Stimulated activated memory B cell treated with anti-CD40 and anti-IgM and Interleukin-4, amounts not matched to agents 10 μg/mL and 1 μg/mL and 100 μg/mL, for 72 hours (primary cell): ENCODE results near the gene CLEC18B.
"Not testable (repeated sequence)": the region's sequence is repeated elsewhere in the genome, so short reads cannot be mapped to it uniquely, and the experiment has no call there.

ENCODE experiments used
- ATAC-seq: fragments of 150-1000 bp; cut with Tn5 transposase; 2 replicates; pipeline ENCODE4 v1.10.0; 2021
- H3K27ac Mint-ChIP-seq: one replicate; pipeline ENCODE4 v1.8.0; 2022; ENCODE audit warnings: mild to moderate bottlenecking, mixed read lengths
- H3K27me3 Mint-ChIP-seq: one replicate; pipeline ENCODE4 v1.8.0; 2022; ENCODE audit warnings: mixed read lengths
- H3K36me3 Mint-ChIP-seq: one replicate; pipeline ENCODE4 v1.8.0; 2022; ENCODE audit warnings: mixed read lengths
- H3K4me1 Mint-ChIP-seq: one replicate; pipeline ENCODE4 v1.8.0; 2022; ENCODE audit warnings: mixed read lengths
- H3K4me3 Mint-ChIP-seq: one replicate; pipeline ENCODE4 v1.8.0; 2022; ENCODE audit warnings: mild to moderate bottlenecking, moderate library complexity, mixed read lengths
- H3K9me3 Mint-ChIP-seq: one replicate; pipeline ENCODE4 v1.8.0; 2022; ENCODE audit warnings: mixed read lengths

The CLEC18B gene

DNA sequence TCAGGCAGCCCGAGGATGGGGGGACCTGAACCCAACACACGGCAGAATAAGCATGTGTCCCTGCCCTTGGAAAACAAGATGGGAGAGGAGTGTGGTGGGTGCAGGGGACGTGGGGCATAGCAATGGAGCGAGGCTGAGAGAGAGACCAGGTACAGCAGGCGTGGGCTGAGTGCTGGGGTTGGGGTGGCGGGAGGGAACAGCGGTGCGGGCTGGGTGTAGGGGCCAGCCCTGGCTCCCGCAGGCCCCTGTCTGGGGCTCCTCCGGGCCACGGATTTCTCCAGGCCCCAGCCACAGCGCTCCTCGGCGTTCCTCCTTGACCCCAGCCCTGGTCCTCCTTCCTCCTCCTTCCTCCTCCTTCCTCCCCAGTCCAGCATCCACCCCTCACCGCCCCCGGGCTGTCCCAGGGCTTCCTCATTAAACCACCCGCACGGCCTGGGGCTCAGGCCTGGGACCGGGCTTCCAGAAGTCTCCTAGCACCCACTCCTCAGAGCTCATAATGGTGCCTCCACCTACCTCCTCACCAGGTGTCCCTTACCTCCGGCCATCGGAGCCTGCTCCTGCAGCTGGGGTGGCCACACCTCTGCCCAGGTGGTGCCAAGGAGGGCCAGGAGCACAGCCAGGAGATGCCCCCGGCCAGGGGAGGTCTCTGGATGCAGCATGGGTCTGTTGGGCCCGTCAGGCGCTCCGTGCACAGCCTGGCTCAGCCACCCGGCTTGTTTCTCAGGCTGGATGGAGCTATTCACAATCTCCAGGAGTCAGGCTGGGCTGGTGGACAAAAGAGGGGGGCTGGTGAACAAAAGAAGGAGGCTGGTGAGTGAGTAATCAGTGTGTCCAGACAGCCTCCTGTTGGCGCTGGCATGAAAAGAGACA is at the start of gene CLEC18B:
TSS of gene CLEC18B (minus strand) at position 867 of the 870 bp plus-strand sequence. CDS start at position 659, 208 bp downstream.
- not testable (repeated sequence) for H3K9me3 Mint-ChIP-seq, H3K4me3 Mint-ChIP-seq, H3K27me3 Mint-ChIP-seq, H3K4me1 Mint-ChIP-seq, H3K27ac Mint-ChIP-seq, H3K36me3 Mint-ChIP-seq
- peak; percentile 5 for ATAC-seq

DNA sequence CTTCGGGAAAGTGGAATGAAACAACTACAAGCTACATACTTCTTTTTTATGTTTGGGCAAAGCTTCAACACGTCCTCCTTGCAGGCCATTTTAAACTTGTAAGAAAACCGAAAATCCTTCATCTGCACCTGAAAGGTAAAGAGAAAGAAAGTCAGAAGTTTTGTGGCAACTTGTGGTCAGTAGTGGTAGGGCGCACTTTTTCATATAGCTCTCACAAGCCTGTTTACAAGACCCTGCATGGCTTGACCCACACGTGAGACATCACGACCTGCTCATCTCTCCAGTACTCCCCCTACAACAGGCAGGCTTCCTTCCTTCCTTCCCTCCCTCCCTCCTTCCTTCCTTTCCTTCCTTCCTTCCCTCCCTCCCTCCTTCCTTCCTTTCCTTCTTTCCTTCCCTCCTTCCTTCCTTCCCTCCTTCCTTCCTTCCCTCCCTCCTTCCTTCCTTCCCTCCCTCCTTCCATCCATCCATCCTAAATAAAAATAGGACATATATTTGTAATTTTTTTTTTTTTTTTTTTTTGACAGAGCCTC is 48.7 kb upstream of the CLEC18B start:
- Mint-ChIP-seq H3K9me3 (no peaks in the 10 kb centered on the region), H3K27me3 (no peaks in the 10 kb centered on the region), H3K4me1 (peaks cover 12% of the 10 kb centered on the region), H3K4me3 (no peak overlapping the region), H3K27ac (no peak overlapping the region), H3K36me3 (peaks cover 78% of the 10 kb centered on the region)
- no peak for ATAC-seq

DNA sequence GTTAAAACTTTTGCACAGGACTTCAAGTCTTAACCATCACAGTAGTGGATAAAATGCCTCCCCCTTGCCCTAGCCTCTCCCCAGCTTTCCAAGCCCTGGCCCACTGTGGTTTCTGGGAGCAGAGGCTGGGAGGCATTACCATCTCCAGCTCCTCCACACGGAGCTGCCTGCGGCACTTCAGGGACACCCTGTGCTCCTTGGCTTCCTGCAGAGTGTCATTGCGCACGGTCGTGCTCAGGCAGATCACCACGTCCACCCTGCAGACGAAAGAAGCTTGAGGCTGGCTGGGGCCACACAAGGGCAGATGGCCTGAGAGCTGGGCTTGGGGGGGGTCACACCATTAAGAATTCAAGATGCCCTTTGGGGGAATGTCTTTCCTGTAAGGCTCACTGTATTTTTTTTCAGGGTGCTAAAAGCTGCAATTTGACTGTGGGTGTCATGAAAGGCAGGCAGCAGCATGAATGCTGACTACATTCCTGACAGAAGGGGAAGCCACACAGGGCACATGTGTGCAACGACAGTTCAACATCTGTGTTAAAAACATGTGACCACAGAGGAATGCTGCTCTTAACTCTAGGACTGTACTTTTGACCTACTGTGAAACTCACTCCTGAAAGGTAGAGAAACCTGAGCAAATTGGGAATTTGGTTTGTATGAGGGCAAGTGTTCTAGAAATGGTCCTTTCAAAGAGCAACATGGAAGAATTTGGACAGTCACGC is 47.7 kb upstream of the CLEC18B start:
- no peak overlapping the region for H3K27ac Mint-ChIP-seq
- peaks cover 20% of the 10 kb centered on the region for H3K4me1 Mint-ChIP-seq
- peaks cover 75% of the 10 kb centered on the region for H3K36me3 Mint-ChIP-seq
- H3K9me3 Mint-ChIP-seq: no peaks in the 10 kb centered on the region
- no peaks in the 10 kb centered on the region for H3K27me3 Mint-ChIP-seq
- no peak overlapping the region for H3K4me3 Mint-ChIP-seq
- no peak for ATAC-seq

DNA sequence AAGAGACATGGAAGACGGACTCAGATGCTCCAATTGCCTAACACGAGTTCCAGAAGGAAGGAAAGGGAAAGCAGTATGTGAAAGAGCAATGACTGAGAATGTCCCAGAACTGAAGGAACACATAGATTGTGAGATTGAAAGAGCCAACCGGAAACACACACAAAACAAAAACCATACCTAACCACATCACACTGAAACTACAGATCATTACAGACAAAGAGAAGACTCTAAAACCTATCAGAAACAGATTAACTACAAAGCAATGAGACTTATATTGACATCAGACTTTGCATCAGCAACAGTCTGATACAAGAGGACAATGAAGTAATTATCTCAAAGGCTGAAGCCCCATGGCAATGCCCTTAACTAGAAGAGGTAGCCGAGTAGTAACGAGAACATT is 45.6 kb upstream of the CLEC18B start:
- no peak for ATAC-seq
- Mint-ChIP-seq H3K9me3 (no peaks in the 10 kb centered on the region), H3K36me3 (peaks cover 80% of the 10 kb centered on the region), H3K4me3 (no peak overlapping the region), H3K27ac (peak overlapping the region; percentile 40), H3K4me1 (peaks cover 25% of the 10 kb centered on the region), H3K27me3 (no peaks in the 10 kb centered on the region)

DNA sequence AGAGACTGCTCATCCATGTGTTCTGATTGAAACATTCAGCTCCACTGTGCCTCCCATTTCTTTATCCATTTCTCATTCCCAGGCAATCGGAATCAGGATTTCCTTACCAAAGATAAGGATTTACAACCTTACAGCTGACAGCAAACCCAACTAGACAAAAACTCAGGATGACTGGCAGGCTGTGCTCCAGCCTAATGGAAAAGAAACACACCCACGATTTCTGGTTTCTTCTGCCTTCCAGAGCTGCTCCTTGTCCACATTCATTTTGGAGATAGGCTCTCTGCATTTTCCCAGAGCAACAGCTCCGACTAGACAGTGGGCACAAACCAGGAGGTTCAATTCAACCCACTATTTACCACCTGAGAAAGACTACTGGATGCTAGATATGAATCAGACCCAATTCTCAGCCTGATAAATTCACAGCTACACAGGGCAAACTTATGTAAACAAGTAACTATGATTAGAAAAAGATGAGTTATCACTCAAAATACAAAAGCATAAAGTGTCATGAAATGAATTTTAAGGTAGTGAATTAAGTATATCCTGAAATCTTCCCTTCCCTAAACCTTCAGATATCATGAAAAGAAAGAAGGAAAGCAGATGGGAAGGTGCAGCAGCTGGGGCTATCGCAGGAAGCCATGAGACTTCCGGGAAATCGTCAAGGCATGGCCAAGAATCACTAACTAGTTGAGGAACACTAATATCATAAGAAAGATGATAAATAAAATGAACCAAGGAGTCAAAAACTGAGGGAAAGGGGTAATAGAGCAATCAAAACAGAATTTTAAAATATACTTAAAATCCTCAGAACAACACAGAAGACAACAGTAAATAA is 44.8 kb upstream of the CLEC18B start:
- Mint-ChIP-seq H3K4me1 (peaks cover 25% of the 10 kb centered on the region), H3K4me3 (no peak overlapping the region), H3K9me3 (no peaks in the 10 kb centered on the region), H3K27ac (peak overlapping the region; percentile 40), H3K36me3 (peaks cover 78% of the 10 kb centered on the region), H3K27me3 (no peaks in the 10 kb centered on the region)
- no peak for ATAC-seq

DNA sequence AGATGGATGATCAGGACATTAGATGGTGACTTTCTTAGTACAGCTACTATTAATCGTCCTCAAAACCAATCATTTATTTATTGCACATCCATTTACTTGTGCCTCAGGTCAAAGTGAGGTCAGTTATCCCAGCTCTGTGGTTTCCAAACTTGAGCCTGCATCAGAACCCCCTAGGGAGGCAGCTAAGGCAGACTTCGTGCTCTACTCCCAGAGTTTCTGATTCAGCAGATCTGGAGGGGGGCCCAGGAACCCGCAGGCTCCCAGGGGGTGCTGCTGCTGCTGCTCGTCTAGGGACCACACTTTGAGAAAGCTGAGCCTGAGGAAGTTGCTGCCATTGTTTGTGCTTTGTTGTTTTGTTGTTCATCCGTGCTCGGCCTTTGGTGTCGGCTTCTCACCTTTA is 44.0 kb upstream of the CLEC18B start:
- H3K4me3 Mint-ChIP-seq: no peak overlapping the region
- no peak for ATAC-seq
- no peaks in the 10 kb centered on the region for H3K27me3 Mint-ChIP-seq
- peaks cover 79% of the 10 kb centered on the region for H3K36me3 Mint-ChIP-seq
- no peaks in the 10 kb centered on the region for H3K9me3 Mint-ChIP-seq
- H3K27ac Mint-ChIP-seq: peak overlapping the region; percentile 65
- peaks cover 25% of the 10 kb centered on the region for H3K4me1 Mint-ChIP-seq

DNA sequence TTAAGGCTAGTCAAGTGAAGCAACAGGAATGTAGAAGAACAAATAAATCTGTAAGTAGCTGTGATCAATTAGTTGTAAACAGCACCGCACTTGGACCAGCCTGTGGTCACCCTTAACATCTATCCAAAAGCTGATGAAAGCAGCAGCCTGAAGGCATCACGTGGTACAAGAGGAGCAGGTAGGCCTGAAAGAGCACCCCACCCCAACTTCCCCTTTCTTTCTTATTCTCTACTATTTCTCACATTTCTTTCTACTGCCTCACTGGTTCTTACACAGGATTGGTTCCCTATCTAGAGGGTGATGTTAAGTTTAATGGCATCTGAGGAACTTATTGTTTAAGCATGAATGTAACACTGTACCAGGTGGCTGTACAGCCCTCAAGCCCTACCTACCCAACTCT is 42.6 kb upstream of the CLEC18B start:
- ATAC-seq: peak; percentile 97
- H3K27ac Mint-ChIP-seq: peak overlapping the region; percentile 65
- H3K36me3 Mint-ChIP-seq: peaks cover 77% of the 10 kb centered on the region
- H3K9me3 Mint-ChIP-seq: no peaks in the 10 kb centered on the region
- H3K4me3 Mint-ChIP-seq: no peak overlapping the region
- no peaks in the 10 kb centered on the region for H3K27me3 Mint-ChIP-seq
- H3K4me1 Mint-ChIP-seq: peaks cover 25% of the 10 kb centered on the region

DNA sequence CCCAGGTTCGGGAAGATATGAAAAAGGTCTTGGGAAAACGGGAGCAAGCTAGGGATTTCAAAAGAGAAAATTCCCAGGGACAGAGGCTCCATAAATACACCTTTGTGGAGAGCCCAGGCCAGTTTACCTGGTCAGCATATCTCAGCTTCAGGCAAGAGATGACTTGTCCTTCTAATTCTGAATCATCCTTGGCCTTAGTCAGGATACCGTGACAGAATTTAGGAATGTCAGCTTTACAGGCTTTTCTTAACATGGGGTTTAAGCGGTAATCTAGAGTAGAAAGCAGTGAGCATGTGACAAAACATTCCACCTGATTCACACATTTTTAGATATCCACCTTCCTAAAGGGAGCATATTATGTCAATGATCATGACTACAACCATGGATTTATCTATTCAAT is 41.1 kb upstream of the CLEC18B start:
- no peak for ATAC-seq
- no peak overlapping the region for H3K27ac Mint-ChIP-seq
- no peak overlapping the region for H3K4me3 Mint-ChIP-seq
- peaks cover 79% of the 10 kb centered on the region for H3K36me3 Mint-ChIP-seq
- no peaks in the 10 kb centered on the region for H3K9me3 Mint-ChIP-seq
- peaks cover 25% of the 10 kb centered on the region for H3K4me1 Mint-ChIP-seq
- no peaks in the 10 kb centered on the region for H3K27me3 Mint-ChIP-seq

DNA sequence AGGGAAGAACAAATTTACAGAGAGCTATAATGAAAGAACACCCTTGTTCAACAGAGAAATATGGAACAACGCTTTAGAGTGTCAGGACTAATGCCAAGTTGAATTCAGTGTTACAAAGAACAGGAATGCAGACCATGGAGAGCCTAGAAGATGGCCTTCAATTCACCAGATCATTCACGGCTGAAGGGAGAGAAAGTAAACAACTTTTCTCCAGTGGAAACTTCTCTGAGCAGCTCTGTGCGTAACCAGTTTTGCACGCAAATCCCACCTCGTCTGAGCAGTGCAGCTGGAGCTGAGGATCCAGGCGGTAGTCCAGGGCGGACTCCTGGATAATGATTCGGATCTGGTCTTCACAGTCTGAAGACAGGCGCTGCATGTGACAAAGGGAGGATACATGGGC is 40.5 kb upstream of the CLEC18B start:
- Mint-ChIP-seq H3K27ac (no peak overlapping the region), H3K36me3 (peaks cover 75% of the 10 kb centered on the region), H3K4me3 (no peak overlapping the region), H3K9me3 (no peaks in the 10 kb centered on the region), H3K4me1 (peaks cover 21% of the 10 kb centered on the region), H3K27me3 (no peaks in the 10 kb centered on the region)
- ATAC-seq: no peak

DNA sequence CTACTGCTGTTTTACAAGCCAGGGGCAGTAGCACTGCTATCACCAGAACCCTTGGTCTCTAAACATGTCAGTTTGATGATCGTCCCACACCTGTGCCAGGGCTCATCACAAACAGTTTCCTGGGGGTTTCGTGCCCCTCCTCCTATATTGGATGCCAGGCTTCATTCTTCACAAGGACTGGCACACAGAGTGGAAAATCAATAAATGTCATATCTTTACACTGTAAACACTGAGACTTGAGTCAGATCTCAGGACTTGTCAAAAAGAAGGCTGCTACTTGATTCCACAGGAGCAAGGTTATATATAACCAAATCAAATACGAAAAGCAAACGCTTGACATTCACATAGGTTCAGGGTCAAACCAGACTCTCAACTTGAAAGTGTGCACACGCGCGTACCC is 39.3 kb upstream of the CLEC18B start:
- ATAC-seq: no peak
- no peaks in the 10 kb centered on the region for H3K9me3 Mint-ChIP-seq
- H3K36me3 Mint-ChIP-seq: peaks cover 75% of the 10 kb centered on the region
- H3K4me1 Mint-ChIP-seq: peaks cover 13% of the 10 kb centered on the region
- no peak overlapping the region for H3K4me3 Mint-ChIP-seq
- no peak overlapping the region for H3K27ac Mint-ChIP-seq
- no peaks in the 10 kb centered on the region for H3K27me3 Mint-ChIP-seq

DNA sequence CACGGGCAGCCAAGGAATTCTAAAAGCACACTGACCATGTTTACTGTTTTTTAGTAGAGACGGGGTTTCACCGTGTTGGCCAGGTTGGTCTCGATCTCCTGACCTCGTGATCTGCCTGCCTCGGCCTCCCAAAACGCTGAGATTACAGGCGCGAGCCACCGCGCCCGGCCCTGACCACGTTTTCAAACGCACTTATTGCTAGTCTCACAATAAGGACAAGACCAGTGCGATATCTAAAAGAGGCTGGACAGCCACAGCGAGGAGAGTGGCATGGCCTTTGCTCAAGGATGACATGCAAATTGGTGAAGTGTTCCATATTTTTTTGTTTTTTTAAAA is 35.0 kb upstream of the CLEC18B start:
- Mint-ChIP-seq H3K27me3 (no peaks in the 10 kb centered on the region), H3K27ac (no peak overlapping the region), H3K36me3 (peaks cover 69% of the 10 kb centered on the region), H3K4me3 (no peak overlapping the region), H3K4me1 (peaks cover 22% of the 10 kb centered on the region), H3K9me3 (no peaks in the 10 kb centered on the region)
- no peak for ATAC-seq

DNA sequence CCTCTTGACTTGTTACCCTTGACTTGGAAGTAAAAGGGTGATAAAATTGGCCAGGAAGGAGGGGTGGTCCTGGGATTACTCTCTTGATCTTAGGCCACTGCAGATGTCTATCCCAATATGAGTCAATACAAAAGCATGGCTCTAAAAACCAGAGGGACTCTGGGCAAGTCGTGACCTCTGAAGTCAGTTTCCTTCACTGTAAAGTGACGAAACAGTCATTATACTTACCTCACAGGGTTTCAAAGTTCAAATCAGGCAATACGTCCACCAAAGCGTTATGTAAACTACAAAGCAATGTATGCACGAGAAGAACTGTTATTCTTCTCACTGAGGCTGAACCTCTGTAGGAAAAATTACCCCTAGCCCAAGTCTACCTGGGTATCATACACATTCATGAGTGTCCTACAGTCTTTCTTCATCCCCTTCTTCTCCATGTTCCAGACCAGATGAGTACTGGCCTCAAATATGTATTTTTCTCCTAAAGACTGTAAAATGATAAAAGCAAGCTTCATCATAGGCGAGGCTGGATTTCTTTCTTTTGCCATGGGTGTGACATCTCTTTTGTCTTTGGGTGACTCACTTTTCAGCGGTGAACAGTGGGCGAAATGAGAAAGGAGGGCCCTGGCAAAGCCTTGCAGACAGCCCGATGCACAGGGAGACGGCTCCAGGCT is 34.5 kb upstream of the CLEC18B start:
- H3K27me3 Mint-ChIP-seq: no peaks in the 10 kb centered on the region
- no peak overlapping the region for H3K4me3 Mint-ChIP-seq
- H3K36me3 Mint-ChIP-seq: peaks cover 69% of the 10 kb centered on the region
- H3K9me3 Mint-ChIP-seq: no peaks in the 10 kb centered on the region
- ATAC-seq: no peak
- H3K27ac Mint-ChIP-seq: no peak overlapping the region
- peaks cover 22% of the 10 kb centered on the region for H3K4me1 Mint-ChIP-seq

DNA sequence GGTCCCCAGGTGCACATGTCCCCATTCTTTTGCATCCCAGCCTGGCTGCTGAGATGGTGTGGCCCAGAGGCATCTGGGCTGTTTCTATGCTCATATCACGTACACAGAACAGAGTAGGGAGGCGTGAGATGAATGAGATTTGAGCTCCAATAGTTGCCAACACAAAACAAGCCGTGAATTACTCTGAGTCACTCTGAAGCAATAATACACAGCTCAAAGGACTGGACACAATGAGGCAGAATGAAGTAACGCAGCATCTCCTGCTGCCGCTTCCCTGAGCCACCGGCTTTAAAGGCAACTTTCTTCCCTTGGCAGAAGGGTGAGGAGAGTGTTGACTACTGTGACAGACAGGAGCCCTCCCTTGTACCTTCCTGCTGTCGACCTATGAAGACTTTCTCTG is 33.9 kb upstream of the CLEC18B start:
- no peak overlapping the region for H3K27ac Mint-ChIP-seq
- H3K4me3 Mint-ChIP-seq: no peak overlapping the region
- no peaks in the 10 kb centered on the region for H3K9me3 Mint-ChIP-seq
- peaks cover 65% of the 10 kb centered on the region for H3K36me3 Mint-ChIP-seq
- H3K4me1 Mint-ChIP-seq: peaks cover 22% of the 10 kb centered on the region
- ATAC-seq: no peak
- no peaks in the 10 kb centered on the region for H3K27me3 Mint-ChIP-seq

DNA sequence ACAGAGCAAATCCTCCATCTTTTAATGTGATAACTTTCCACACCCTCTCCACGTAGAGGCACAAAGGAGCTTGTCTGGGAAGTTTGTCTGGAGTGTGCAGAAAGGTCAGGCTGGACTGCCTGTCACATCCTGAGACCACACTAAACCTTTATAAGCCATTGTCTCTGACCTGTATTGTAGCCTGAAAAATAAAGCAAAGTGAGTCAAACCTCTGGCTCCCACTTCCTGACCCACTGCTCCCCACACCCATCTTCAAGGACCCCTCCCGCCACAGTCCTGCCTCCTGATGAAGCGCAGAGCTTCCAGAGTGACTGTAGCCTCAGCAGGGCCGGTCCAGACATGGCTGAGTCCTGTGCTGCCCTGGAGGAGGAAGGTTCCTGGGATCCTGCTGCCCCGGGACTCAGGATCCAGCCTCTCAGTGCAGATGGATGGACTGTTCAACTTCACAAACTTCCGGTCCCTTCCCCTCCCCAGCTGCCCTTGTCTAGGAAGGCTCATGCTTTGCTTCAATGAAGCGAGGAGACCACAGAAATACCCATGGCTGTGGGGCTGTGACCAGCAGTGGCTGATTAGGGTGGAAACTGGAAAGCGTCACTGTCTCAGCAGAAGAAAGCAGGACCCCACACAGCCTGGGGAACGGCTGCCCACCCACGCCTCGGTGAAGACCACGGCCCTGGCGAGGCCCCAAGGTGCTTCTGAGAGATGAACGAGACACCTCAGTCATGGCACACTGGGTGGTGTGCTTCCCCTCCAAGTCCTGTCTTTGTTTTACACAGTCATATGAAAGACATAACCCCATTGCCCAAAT is 30.9 kb upstream of the CLEC18B start:
- ATAC-seq: peak; percentile 95
- Mint-ChIP-seq H3K27ac (peak overlapping the region; percentile 72), H3K36me3 (peaks cover 68% of the 10 kb centered on the region), H3K27me3 (no peaks in the 10 kb centered on the region), H3K4me3 (no peak overlapping the region), H3K4me1 (peaks cover 22% of the 10 kb centered on the region), H3K9me3 (no peaks in the 10 kb centered on the region)
